Activated CD4-positive, alpha-beta T cell treated with anti-CD3 and anti-CD28 coated beads, Interleukin-2, amount 10 ng/mL, durations not matched to agents 7 days and 5 days (primary cell): ENCODE data around the gene EML5. TPM values are rescaled to one million over a fixed set of nuclear protein-coding genes. Genes with fewer than 3 reads are reported as not detected.
A peak's percentile ranks its signal among the peaks of the same experiment; 100 is the strongest.
"Not testable (repeated sequence)": the region's sequence is repeated elsewhere in the genome, so short reads cannot be mapped to it uniquely, and the experiment has no call there.

Source experiments
- CTCF ChIA-PET: fragments of 350-600 bp; sonication (Branson Sonifier 250); formaldehyde crosslinking; loops from one replicate; lab custom pipeline; 2021; ENCODE audit warnings: antibody characterized with exemption; lab: Charles Lee
- POLR2A ChIA-PET: fragments of 350-600 bp; sonication (Branson Sonifier 250); formaldehyde crosslinking; loops from one replicate; lab custom pipeline; 2021; ENCODE audit warnings: antibody characterized with exemption; lab: Charles Lee
- DNase-seq: peaks from one replicate; pipeline ENCODE4 v3.0.0-alpha.2; 2020
- H3K27ac Mint-ChIP-seq: one replicate; pipeline ENCODE4 v1.8.0; 2021; ENCODE audit warnings: mild to moderate bottlenecking, moderate library complexity, mixed read lengths
- H3K27me3 Mint-ChIP-seq: one replicate; pipeline ENCODE4 v1.8.0; 2021; ENCODE audit warnings: mixed read lengths
- H3K36me3 Mint-ChIP-seq: one replicate; pipeline ENCODE4 v1.8.0; 2021; ENCODE audit warnings: low read depth, mixed read lengths
- H3K4me1 Mint-ChIP-seq: one replicate; pipeline ENCODE4 v1.8.0; 2021; ENCODE audit warnings: mixed read lengths
- H3K4me3 Mint-ChIP-seq: one replicate; pipeline ENCODE4 v1.8.0; 2021; ENCODE audit warnings: mild to moderate bottlenecking, moderate library complexity, mixed read lengths
- H3K9me3 Mint-ChIP-seq: one replicate; pipeline ENCODE4 v1.8.0; 2021; ENCODE audit warnings: mixed read lengths
- total RNA-seq, 2 experiments: library from RNA; stranded (reverse); gene quantifications; one replicate each; pipeline ENCODE4 v1.2.3, GENCODE V29; 2021

EML5 gene
- total RNA-seq, 2 experiments from 2014 or later: 2.6 TPM

DNA sequence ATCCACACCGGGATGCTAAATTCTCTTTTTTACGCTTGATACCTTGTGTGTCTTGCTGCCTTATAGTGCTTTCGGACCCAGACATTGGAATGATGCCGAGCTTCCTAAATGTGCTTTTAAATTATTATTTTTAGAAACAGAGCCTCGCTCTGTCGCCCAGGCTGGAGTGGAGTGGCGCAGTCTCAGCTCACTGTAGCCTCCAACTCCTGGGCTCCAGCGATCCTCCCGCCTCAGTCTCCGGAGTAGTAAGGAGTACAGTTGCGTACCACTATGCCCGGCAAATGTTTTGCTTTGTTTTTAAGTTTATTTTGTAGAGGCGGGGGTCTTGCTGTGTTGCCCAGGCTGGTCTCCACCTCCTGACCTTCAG is 489 bp upstream of the EML5 start:
- Mint-ChIP-seq H3K4me3 (peak overlapping the region; percentile 75), H3K36me3 (no peaks in the 10 kb centered on the region), H3K9me3 (no peaks in the 10 kb centered on the region), H3K27ac (peak overlapping the region; percentile 84), H3K27me3 (peaks cover 15% of the 10 kb centered on the region), H3K4me1 (peaks cover 20% of the 10 kb centered on the region)
- ChIA-PET POLR2A (no interaction called here), CTCF (interaction anchor here (1.2 kb wide), 1 partner anchor 31 kb away, joined by 4 read pairs; the partner anchor contains the start of gene TTC8)
- DNase-seq: no peak

DNA sequence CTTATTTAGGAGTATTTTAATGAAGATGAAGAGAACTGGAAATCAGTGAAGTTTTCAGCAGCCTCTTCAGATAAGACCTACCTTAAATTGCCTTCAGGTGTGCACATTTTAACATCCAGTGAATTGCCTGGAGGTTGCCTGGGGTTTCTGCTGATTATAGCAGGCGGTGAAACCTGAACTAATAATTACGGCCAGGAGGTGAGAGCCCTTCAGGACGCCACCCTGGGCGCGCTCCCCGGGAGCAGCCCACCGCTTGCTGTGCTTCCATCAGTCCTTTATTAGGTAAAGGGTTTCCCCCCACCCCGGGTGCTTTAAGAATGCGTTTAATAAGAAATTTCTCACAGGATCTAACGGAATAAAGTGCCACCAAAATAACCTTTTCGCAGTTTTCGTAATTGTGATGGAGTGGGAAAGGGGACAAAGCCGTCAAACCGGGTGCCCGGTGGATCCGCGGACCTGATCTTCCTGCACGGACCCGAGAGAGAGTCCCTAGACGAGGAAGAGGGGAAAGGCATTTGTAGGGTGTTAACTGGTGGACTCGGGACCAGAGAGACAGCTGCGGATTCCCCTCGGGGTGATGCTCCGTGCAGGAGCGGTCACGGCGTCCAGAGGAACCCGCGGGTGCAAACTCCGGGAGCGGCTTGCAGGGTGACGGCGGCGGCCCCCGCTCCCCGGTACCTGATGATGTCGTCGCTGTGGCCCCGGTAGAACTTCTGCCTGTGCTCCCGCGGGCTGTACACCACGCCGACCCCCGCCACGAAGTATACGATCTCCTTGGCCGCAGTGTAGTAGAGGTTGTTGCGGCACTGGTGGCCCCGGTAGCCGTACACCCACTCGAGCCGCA is 902 bp downstream of the EML5 start:
- POLR2A ChIA-PET: interaction anchor here (0.7 kb wide), 1 partner anchor 50 kb away, joined by 3 read pairs; no protein-coding TSS in a partner anchor
- Mint-ChIP-seq H3K4me3 (peak overlapping the region; percentile 84), H3K4me1 (peaks cover 20% of the 10 kb centered on the region), H3K36me3 (peaks cover 1% of the 10 kb centered on the region), H3K9me3 (peaks cover 2% of the 10 kb centered on the region), H3K27me3 (peaks cover 11% of the 10 kb centered on the region), H3K27ac (peak overlapping the region; percentile 81)
- CTCF ChIA-PET: interaction anchor here (0.6 kb wide), 1 partner anchor 33 kb away, joined by 3 read pairs; no protein-coding TSS in a partner anchor
- no peak for DNase-seq

DNA sequence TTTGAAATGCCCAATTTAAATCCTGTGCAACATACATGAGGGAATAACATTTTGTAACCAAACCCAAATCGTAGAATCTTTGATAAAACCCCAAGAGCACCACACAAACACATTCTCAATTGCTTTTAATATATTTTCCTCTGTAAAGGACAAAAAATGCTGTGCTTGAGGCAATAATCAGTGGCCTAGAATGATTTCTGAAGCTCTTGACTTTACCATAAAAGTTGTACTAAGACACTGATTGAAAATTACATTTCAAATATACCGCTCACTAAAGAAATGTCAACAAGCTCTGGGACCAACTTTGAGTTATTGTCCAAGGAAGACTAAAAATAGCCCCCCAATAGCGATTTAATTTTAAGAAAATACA is 1.5 kb downstream of the EML5 start:
- no peak for DNase-seq
- CTCF ChIA-PET: no interaction called here
- Mint-ChIP-seq H3K27ac (no peak overlapping the region), H3K4me1 (peaks cover 20% of the 10 kb centered on the region), H3K4me3 (peak overlapping the region; percentile 84), H3K27me3 (peaks cover 11% of the 10 kb centered on the region), H3K36me3 (peaks cover 4% of the 10 kb centered on the region), H3K9me3 (peaks cover 5% of the 10 kb centered on the region)
- POLR2A ChIA-PET: no interaction called here

DNA sequence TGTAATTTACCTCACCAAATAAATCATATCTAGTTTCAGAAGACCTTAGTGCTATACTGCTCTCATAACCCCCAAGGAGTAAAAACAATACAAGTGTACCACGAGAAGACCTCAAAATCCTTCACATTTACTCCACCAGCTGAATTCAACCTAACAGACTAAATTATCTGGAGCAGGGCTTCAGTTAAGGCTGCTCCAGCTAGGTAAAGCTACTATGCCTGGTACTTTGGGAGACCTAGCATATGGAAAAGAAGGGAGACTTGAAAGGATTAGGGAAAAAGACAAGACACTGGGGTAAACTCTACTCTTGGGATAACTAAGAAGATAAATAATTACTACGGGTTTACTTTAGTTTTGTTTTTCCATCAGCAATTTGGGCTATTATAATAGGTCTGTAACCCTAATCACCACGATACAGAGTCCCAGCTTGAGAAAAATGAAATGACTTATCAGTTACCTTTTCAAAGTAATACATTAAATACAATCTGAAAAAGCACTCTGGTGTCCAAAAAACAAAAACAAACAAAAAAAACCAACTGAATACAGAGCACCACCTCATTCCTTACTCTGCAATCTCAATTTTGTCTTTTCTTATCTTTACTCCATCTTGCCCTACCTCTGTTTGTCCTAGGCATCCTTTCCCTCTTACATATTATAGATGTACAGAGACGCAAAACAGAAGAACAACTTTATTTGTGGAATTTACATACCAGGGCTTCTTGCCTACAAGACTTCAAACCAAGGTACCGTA is 2.1 kb downstream of the EML5 start:
- Mint-ChIP-seq H3K4me3 (peak overlapping the region; percentile 84), H3K27me3 (peaks cover 11% of the 10 kb centered on the region), H3K4me1 (peaks cover 20% of the 10 kb centered on the region), H3K27ac (no peak overlapping the region), H3K36me3 (peaks cover 4% of the 10 kb centered on the region), H3K9me3 (peaks cover 7% of the 10 kb centered on the region)
- ChIA-PET CTCF (interaction anchor here (0.5 to 1.4 kb wide), 2 partner anchors 43 to 122 kb away, joined by 3 read pairs; no protein-coding TSS in a partner anchor), POLR2A (no interaction called here)
- no peak for DNase-seq

- H3K4me3 Mint-ChIP-seq, H3K27ac Mint-ChIP-seq: not testable (repeated sequence)
Measured at GRCh38 chr14:88789573-88789972, 3.2 kb downstream of the EML5 start.

DNA sequence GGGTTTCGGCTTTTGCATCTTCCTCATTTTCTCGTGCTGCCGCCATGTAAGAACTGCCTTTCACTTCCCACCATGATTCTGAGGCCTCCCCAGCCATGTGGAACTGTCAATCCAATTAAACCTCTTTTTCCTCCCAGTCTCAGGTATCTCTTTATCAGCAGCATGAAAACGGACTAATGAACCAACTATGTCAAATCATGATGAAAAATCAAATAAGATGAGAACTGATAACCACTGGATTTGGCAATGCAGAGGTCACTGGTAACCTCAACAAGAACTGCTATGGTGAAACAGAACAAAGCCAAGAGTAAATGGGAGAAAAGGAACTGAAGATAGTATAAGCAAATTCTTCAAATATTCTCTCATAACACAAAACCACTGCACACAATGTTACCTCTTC is 6.0 kb downstream of the EML5 start:
- Mint-ChIP-seq H3K27ac (no peak overlapping the region), H3K4me1 (peaks cover 17% of the 10 kb centered on the region), H3K36me3 (peaks cover 14% of the 10 kb centered on the region), H3K27me3 (peaks cover 6% of the 10 kb centered on the region), H3K9me3 (peaks cover 32% of the 10 kb centered on the region), H3K4me3 (no peak overlapping the region)
- ChIA-PET CTCF (no interaction called here), POLR2A (no interaction called here)
- no peak for DNase-seq

More at GRCh38 chr14:88789573-88789972, 3.2 kb downstream of the EML5 start:
- POLR2A ChIA-PET, H3K36me3 Mint-ChIP-seq, H3K27me3 Mint-ChIP-seq, DNase-seq: not testable (repeated sequence)
- peaks cover 20% of the 10 kb centered on the region for H3K4me1 Mint-ChIP-seq
- peaks cover 12% of the 10 kb centered on the region for H3K9me3 Mint-ChIP-seq
- CTCF ChIA-PET: interaction anchor here (1.4 kb wide), 1 partner anchor 42 kb away, joined by 3 read pairs; no protein-coding TSS in a partner anchor

DNA sequence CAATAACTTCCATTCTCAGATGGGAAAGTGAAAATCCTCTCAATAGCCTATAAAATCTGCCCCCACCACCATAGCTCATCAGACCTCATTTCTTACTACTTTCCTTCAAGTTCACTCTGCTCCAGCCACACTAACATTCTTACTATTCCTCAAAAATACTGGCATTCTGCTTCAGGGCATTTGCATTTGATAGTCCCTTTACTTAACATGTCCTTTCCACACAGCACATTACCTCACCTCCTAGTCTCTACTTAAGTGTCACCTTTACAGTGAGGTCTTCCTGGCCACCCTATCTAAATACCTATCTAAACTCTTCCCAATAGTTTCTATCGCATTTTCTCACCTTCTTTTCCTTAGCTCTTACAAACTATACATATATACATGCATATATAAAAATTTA is 6.8 kb downstream of the EML5 start:
- no peak for DNase-seq
- Mint-ChIP-seq H3K27ac (no peak overlapping the region), H3K27me3 (peaks cover 4% of the 10 kb centered on the region), H3K36me3 (peaks cover 14% of the 10 kb centered on the region), H3K9me3 (peaks cover 34% of the 10 kb centered on the region), H3K4me1 (peaks cover 9% of the 10 kb centered on the region), H3K4me3 (no peak overlapping the region)
- ChIA-PET POLR2A (no interaction called here), CTCF (interaction anchor here (0.9 kb wide), 1 partner anchor 32 kb away, joined by 3 read pairs; no protein-coding TSS in a partner anchor)

GRCh38 chr14:88775532-88775931 is 17.2 kb downstream of the EML5 start:
- POLR2A ChIA-PET: no interaction called here

GRCh38 chr14:88770736-88771135 is 22.0 kb downstream of the EML5 start:
- Mint-ChIP-seq H3K27me3 (no peaks in the 10 kb centered on the region), H3K9me3 (peaks cover 14% of the 10 kb centered on the region), H3K4me3 (no peak overlapping the region), H3K27ac (no peak overlapping the region), H3K4me1 (no peaks in the 10 kb centered on the region), H3K36me3 (peaks cover 2% of the 10 kb centered on the region)
- ChIA-PET CTCF (interaction anchor here (1.2 kb wide), 1 partner anchor 16 kb away, joined by 3 read pairs; no protein-coding TSS in a partner anchor), POLR2A (no interaction called here)
- no peak for DNase-seq

More at GRCh38 chr14:88775532-88775931, 17.2 kb downstream of the EML5 start:
- no peaks in the 10 kb centered on the region for H3K27me3 Mint-ChIP-seq
- H3K4me3 Mint-ChIP-seq: no peak overlapping the region
- DNase-seq: no peak
- CTCF ChIA-PET: interaction anchor here (0.6 kb wide), 1 partner anchor 254 kb away, joined by 3 read pairs; no protein-coding TSS in a partner anchor
- no peak overlapping the region for H3K27ac Mint-ChIP-seq
- H3K36me3 Mint-ChIP-seq: peaks cover 2% of the 10 kb centered on the region
- peaks cover 3% of the 10 kb centered on the region for H3K9me3 Mint-ChIP-seq
- H3K4me1 Mint-ChIP-seq: no peaks in the 10 kb centered on the region

GRCh38 chr14:88765130-88765529 is 27.6 kb downstream of the EML5 start:
- Mint-ChIP-seq H3K4me3 (no peak overlapping the region), H3K9me3 (peaks cover 11% of the 10 kb centered on the region), H3K36me3 (no peaks in the 10 kb centered on the region), H3K27me3 (no peaks in the 10 kb centered on the region), H3K27ac (no peak overlapping the region), H3K4me1 (no peaks in the 10 kb centered on the region)
- DNase-seq: no peak
- ChIA-PET CTCF (no interaction called here), POLR2A (no interaction called here)

- H3K4me1 Mint-ChIP-seq: no peaks in the 10 kb centered on the region
- H3K27me3 Mint-ChIP-seq: no peaks in the 10 kb centered on the region
- H3K9me3 Mint-ChIP-seq: no peaks in the 10 kb centered on the region
- POLR2A ChIA-PET: no interaction called here
- H3K36me3 Mint-ChIP-seq: no peaks in the 10 kb centered on the region
- DNase-seq: no peak
- no peak overlapping the region for H3K4me3 Mint-ChIP-seq
- CTCF ChIA-PET: no interaction called here
- no peak overlapping the region for H3K27ac Mint-ChIP-seq
Measured at GRCh38 chr14:88753873-88754272, 38.9 kb downstream of the EML5 start.

DNA sequence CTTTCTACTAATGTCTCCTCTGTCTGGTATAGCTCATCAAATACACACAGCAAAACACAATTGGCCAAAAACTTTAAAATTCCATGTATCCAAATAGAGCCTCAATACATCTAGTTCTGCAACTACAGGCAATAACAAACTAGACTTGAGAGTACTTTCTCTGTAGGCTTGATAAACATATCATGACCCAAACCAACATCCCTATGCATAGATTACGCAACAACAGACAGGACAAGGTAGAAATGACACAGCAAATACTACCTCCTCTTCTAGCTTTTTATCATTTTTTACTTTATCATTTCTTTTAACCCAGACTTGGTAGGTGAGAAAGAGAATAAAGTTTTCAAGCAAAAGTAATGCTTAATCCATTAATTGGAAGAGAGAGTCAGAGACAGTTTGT is 41.8 kb downstream of the EML5 start:
- ChIA-PET CTCF (no interaction called here), POLR2A (no interaction called here)
- no peaks in the 10 kb centered on the region for H3K36me3 Mint-ChIP-seq
- H3K4me1 Mint-ChIP-seq: no peaks in the 10 kb centered on the region
- no peak overlapping the region for H3K27ac Mint-ChIP-seq
- H3K4me3 Mint-ChIP-seq: no peak overlapping the region
- H3K9me3 Mint-ChIP-seq: no peaks in the 10 kb centered on the region
- DNase-seq: no peak
- no peaks in the 10 kb centered on the region for H3K27me3 Mint-ChIP-seq

GRCh38 chr14:88750413-88750812 is 42.3 kb downstream of the EML5 start:
- H3K27me3 Mint-ChIP-seq: no peaks in the 10 kb centered on the region
- no peaks in the 10 kb centered on the region for H3K4me1 Mint-ChIP-seq
- H3K4me3 Mint-ChIP-seq: no peak overlapping the region
- H3K36me3 Mint-ChIP-seq: no peaks in the 10 kb centered on the region
- H3K27ac Mint-ChIP-seq: no peak overlapping the region
- DNase-seq: no peak
- CTCF ChIA-PET: no interaction called here
- POLR2A ChIA-PET: no interaction called here
- no peaks in the 10 kb centered on the region for H3K9me3 Mint-ChIP-seq
